Right kidney (tissue), 1 donor: ENCODE data around the gene PTGIS.

Source experiments
- DNase-seq: peaks from one replicate; pipeline ENCODE4 v3.0.0-alpha.2; 2016

Gene PTGIS

DNA sequence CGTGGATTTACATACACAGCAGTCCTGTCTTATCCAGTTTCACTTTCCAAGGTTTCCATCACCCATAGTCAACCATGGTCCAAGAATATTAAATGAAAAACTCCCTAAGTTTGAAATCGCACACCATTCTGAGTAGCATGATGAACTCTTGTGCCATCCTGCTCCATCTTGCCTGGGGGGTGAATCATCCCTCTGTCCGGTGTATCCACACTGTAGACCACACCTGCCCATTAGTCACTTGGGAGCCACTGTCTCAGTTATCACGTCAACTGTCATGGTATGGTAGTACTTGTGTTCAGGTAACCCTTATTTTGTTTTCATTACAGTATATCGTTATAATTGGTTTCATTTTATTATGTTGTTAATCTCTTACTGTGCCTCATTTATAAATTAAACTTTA, 38.5 kb downstream of the PTGIS start:
- DNase-seq, result no peak

DNA sequence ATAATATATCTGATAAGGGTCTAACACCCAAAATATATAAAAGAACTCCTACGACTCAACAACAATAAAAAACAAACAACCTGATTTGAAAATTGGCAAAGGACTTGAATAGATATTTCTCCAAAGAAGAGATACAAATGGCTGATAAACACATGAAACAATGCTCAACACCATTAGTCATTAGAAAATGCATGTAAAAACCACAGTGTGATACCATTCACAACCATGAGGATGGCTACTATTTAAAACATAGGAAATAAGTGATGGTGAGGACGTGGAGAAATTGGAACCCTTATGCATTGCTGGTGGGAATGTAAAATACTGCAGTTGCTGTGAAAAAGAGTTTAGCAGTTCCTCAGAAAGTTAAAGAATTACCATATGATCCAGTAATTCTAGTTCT, 41.4 kb downstream of the PTGIS start:
- no peak for DNase-seq

DNA sequence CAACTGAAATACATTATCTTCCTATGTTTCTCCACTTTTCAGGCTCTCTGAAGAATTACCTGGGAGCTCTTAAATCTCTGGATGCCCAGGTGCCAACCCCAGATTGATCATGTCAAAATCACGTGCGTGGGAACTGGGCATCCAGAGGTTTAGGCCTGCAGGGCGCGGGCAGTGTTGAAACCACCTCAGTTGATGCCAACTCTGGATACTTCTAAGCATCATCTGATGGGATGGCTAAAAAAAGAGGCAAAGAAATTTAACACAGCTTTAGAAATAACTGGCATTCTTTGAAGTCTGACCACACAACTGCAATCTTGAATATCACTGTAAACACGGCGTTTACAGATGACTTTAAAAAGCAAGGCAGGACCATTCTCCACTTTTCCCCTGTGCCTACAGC, 41.9 kb downstream of the PTGIS start:
- DNase-seq, result no peak

DNA sequence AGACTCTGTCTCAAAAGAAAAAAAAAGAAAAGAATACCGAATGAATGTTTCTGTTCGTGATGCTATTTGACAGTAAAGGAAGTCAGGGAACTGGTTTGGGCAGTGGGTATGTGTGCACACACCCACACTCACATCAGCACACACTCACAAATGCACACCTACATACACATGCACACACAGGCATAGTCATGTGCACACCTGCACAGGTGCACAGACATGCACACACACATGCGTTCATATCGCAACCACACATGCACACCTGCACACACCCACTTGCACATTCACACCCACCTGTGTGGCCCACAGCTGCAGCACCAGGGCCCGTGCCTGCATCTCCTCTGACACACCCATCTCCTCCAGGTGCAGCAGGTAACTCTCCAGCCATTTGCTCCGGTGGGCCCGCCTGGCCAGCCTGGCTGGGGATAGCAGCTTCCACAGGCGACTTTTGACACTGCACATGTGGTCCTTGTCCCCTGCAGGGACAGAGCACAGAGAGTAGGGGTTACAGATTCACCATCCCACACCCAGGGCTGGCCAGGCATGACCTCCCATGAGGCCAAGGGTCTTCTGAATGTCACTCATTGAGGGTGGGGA, 44.1 kb downstream of the PTGIS start:
- no peak for DNase-seq

DNA sequence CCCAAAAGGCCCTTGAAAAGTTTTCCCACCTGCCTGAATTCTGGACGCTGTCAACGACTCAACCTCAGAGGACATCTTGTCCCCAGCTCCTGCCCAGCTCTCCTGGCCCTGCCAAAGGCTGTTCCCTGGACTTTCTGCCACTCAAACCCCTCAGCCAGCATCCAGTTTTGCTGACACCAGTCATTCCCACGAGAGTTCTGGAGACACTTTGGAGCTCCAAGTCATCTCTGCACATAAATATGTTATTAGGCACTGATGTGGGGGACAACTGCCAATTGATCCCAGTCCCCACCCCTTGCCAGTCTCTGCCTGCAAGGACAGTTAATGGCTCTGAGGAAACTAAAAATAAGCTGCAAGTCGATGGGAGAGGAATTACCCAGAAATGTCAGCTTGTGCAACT, 46.6 kb downstream of the PTGIS start:
- no peak for DNase-seq

DNA sequence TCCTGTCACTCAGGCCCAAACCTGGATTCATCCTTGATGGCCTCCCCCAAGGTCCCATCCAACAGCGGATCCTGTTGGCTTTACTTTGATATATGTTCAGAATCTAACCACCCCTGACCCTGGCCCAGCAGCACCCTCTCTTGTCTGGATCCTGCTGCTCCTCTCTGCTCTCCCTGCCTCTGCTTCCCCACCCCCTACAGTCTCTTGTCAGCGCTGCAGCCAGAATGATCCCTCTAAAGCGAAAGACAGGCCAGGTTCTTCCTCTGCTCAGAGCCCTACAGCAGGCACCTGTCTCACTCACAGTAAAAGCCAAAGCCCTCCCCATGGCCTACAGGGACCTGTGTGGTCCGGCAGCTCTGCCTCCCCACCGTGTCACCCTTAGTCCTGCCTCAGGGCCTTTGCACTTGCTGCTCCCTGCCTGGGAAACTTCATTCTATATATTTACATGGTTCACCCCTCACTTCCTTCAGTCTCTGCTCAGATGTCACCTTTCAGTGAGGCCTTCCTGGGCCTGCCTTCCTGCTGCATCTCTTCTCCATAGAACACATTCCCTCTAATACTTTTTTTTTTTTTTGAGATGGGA, 48.1 kb downstream of the PTGIS start:
- no peak for DNase-seq

DNA sequence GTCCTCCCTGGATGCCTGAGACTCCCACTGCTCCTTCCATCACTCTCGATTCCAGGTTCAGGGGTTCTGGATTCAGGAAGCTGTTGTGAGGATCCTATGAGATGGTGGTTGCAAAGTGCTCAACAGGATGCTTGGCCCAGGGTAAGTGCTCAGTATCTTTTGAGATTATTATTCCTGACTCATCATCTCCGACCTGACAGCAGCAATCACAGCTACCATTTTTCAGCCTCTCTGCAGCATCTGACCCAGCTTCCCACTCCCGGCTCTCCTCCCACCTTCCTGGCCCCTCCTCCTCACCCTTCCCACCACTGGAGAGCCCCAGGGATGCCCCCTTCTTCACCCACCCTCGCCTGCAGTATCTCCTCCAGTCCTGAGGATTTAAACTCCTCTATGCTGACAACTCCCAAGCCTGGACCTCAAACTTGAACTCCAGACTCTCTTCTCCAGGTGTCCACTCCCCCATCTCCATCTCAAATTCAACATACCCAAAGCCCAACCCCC, 48.7 kb downstream of the PTGIS start:
- DNase-seq, result no peak

DNA sequence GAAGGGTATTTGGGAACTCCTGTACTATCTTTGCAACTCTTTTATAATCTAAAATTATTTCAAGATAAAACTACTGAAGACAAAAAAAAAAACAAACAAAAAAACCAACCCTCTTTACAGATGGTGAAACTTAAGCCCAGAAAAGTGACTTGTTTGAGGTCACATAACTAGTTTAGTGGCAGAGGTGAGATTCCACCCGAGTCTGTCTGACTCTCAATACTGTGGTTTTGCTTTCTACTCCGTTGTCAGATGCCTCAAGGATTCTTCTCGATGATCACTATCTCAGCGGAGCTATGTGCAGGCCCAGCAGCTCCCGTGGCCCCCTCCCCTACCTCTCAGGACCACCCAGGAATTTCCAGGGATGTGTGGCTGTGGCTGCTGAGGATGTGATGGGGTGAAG, 49.4 kb downstream of the PTGIS start:
- no peak for DNase-seq

DNA sequence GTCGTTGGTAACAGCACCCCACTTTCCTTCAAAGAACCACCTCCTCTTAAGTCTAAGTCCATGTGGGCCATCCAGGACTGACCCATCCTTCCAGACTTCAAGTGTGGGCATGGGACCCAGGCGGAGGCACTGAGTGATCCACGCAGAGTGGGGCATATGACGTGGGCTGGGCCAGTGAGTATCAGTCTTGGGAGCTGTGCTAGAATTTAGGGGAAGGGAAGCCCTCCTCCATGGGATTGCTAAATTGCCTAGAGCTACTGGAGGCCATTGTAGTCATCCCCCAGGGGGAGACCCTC, 50.2 kb downstream of the PTGIS start:
- DNase-seq, result no peak

DNA sequence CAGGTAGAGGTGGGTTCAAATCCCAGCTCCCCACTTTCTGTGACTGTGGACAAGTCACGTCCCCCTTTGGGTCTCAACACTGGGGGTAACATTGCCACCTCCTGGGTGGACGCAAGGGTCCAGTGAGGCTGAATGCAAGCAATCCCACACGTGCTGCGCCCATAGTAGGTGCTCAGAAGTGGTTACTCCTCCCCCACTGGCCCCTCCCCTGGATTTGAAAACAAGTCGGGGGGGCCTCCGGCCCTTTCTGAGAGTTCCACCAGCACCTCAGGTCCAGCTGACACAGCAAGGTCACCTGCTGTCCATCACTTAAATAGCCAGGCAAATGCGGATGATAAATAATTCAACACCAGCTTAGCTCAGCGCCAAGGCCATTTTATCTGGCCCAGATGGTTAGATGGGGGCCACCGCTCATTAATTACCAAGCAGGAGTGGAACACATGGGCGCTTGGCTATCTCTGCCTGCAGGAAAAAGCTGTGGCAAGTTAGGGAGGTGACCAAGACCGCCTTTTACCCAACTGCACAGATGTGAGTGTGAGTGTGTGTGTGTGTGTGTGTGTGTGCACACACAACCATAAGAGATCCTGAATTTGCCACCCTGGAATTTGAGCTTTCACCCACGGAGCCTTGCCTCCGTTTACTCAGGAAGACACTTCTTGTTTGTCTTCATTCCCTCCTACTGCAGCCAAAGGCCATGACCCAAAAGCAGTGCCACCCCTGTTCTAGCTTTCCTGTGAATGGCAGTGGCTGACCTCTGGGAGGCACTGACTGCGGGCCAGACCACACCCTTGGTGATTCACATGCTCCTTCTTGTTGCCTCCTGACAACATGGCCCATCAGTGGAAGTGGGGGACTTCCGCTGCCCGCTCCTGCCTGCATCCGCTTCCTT, 50.8 kb downstream of the PTGIS start:
- no peak for DNase-seq

DNA sequence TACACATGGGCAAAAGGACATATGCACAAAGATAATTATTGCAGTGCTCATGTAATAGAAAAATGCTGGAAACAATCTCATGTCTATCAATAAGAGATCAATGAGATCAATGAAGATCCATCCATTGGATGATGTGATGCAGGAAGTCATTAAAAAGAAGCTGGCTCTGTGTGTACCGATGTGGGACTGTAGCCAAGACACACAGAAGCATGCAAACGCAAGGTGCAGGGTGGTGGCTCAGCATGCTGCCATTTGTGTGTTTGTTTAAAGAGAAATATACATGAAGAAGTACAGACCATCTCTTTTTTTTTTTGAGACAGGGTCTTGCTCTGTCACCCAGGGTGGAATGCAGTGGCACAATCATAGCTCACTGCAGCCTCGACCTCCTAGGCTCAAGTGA, 52.4 kb downstream of the PTGIS start:
- no peak for DNase-seq

DNA sequence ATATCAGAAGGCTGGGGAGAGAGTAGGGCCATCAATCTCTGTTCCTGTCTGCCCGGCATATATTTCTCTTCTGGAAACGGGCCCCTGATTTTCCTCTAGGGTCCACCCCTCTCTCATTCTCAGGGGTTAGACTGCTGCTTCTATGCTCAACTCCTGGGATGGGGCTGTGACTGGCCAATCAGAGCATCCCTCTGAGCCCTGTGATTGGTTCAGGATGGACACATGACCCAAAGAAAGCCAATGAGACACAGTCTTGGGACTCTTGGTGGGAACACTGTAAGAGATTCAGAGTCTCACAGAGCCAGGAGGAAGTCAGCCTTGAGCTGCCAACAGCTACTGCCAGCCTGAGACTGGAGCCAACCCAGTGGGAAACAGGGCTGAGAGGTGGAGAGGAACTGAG, 54.4 kb downstream of the PTGIS start:
- DNase-seq, result no peak

DNA sequence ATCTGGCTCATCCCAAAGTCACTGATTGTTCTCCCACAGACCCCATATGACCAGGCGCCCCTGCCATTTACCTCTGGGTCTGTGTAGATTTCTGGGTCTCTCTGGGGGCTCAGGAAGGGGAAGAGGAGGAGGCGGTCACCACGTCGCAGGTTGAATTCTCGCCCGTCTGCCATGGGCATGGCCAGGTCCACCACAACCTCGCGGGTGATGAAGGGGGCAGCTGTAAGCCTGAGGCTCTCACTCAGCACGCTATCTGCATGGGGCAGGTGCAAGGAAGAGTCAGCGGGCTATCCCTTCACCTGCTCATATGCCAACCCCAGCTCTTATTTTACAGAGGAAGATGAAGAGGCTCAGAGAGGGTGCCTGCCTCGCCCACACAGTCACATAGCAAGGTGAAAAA, 54.9 kb downstream of the PTGIS start:
- DNase-seq, result no peak

DNA sequence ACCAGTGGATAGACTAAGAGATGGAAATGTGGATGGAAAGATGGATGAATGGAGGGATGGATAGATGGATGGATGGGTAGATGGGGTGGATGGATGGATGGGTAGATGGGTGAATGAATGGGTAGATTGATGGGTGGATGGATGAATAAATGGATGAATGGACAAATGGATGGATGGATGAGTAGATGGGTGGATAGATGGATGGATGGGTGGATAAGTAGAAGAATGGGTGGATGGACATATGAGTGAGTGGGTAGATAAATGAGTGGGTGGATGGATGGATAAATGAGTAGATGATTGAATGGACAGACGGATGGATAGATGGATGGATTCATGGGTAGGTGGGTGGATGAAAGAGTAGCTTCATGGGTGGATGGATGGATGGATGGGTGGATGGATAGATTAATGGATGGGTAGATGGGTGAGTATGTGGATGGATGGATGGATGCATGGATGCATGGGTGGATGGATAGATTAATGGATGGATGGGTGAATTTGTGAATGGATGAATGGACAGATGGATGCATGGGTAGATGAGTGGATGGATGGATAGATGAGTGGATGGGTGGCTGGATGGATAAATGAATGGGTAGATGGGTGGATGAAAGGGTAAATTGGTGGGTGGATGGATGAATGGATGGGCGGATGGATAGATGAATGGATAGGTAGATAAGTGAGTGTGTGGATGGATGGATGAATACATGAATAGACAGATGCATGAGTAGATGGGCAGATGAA, 56.0 kb downstream of the PTGIS start:
- DNase-seq, result no peak

DNA sequence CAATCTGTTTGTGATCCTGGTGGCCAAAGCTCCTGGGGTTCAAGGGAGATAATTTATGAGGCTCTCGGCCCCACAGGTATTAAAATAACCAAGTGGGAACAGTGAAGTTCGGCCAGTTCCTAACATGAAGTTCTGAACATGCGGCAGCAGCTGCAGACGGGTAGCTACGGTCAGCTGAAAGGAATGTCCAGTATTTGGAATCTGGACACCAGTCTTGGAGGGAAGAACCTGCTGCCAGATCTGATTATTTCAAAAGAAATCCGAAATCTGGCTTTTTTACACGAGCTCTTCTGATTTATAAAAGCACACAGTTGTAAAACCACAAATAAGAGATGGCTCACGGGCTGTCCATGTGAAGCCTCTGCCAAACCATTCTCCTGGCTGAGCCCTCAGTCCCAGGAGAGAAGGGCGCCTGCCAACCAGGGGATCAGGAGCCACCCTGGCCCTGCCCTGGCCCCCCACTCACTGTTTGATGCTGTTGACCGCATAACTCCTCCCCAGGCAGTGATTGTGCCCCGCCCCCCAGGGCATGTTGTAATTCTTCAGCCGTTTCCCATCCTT, 57.3 kb downstream of the PTGIS start:
- no peak for DNase-seq

DNA sequence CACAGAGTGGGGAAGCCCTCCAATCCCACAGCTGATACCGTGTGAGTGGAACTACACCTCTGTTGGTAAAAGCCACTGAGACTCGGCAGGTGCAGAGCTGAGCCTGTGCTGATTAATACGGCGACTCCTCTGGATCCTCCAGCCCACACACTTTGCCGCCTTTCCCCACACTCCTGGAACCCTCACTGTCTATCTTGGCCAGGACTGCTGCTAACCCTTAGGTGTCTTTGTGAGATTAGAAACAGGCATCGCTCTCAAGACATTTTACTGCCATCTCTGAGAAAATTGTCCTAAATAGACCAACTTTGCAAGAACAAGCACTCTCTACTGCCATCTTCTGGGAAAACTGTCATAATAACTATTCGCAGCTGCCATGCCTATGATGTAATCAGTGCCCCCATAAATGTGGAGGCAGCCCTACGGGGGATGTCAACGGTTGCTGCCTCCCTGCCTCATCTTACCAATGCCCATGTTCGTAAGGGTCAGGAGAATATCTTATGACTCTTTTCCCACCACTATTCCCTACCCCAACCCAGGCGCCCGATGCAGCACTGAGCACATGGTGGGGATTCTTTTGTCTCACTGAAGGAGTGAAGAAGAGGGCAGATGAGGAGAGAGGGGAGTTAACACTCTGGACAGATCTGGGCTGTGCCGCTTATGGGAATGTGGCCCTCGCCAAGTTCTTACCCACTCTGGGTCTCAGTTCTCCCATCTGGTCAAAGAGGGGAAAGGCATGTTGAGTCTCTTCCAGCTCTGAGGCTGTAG, 59.3 kb downstream of the PTGIS start:
- peak; percentile 37 for DNase-seq

DNA sequence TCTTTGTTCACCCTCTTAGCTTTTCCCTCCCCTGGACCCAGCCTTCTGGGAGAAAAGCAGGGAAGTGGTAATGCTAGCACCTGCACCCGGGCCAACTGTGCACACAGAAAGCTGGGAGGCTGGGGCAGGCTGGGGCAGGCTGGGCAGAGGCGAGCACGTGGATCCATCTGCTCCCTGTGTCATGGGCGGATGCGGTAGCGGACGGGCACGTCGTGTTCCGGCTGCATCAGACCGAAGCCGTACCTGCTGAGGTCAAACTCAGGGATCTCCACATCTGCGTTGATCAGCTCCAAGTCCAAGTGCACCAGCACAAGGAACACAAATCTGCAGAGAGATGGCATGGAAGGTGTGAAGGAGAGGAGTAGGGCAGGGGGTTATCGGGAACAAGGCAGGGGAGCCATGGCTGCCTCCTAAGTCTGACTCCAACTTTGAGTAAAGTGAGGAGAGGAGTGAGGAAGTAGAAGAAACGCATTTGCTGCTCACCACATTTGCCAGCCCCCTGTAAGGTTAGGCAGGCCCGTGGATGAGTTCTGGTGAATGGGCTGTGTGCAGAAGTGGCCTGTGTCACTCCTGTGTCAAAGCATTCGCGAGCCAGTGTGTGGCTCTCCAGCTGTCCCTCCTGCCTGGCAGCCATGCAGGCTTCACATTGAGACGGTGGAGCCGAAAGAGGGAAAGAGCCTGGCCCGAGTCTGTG, 60.0 kb downstream of the PTGIS start:
- DNase-seq, result no peak

DNA sequence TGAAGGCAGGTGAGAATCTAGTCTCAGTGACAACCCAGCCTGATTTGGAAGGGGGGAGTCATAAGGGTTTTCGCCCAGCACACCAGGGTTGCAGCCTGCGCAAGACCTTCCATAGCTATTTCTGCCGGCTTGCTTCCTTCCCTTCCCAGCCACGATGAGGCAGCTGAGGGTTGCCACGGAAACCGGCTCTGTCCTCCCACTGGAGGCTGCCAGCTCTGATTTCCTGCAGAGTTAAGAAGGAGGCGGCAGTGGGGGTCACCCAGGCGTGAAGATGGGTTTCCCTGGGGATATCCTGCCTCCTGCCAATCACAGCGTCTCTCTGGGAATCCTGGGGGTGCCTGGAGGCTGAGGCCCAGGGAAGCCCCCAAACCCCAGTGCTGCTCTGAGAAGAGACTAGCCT, 62.4 kb downstream of the PTGIS start:
- DNase-seq, result peak; percentile 46

DNA sequence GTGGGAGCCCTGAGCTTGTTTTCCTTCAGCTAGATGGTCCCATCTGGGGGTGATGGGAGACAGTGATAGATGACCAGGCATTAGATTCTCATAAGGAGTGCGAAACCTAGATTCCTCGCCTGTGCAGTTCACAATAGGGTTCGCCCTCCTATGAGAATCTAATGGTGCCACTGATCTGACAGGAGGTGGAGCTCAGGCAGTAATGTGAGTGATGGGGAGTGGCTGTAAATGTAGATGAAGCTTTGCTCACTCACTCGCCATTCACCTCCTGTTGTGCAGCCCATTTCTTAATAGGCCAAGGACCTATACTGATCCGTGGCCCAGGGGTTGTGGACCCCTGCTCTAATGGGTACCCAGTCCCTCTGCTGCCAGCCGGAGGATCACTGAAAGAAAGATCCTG, 64.8 kb downstream of the PTGIS start:
- DNase-seq, result no peak

DNA sequence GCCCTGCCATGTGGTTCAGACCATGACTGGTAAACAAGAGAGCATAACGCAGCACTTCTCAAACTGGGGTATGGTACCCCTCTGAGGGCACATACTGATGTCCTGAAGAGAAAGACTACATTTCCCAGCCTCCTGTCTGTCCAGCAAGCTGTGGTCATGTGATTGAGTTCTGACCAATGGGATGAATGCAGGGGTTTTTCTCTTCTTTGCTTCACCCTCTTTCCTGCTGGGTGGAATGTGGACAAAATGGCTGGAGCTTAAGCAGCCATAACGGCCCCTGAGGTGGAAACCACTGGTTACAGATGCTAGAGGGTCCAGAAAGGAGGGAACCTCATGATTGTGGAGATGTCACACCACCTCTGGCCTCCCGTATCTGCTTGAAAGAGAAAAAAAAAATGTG, 66.0 kb downstream of the PTGIS start:
- no peak for DNase-seq

DNA sequence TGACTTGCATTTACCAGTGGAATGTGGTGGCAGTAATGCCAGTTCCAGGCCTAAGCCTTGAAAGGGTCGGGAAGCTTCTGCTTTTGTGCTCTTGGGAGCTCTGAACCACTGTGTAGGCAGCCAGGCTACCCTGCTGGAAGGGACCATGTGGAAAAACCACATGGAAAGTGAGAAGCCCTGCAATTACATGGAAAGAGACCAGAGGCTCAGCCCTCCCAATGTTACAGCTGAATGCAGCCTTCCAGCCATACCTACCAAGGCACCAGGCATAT, 70.6 kb downstream of the PTGIS start:
- no peak for DNase-seq
